Tibial nerve (tissue), 4 donors: ENCODE measurements around the gene ST8SIA5. TPM values are rescaled to one million over a fixed set of nuclear protein-coding genes. Genes with fewer than 3 reads are reported as not detected.

Experiments used
- DNase-seq, 2 donors: peaks; one replicate each; pipeline ENCODE4 v3.0.0-alpha.2; 2019; ENCODE audit warnings: low spot score in 2 of 2
- H3K27ac ChIP-seq, 4 donors: fragments of 200-600 bp; sonication (generic) in 3 of 4; one replicate each; pipeline ENCODE4 v1.5.1; 2017 to 2019; ENCODE audit warnings: mild to moderate bottlenecking in 1 of 4
- H3K27me3 ChIP-seq, 2 donors: fragments of 200-600 bp; sonication (generic) in 1 of 2; one replicate each; pipeline versions ENCODE4 v1.5.1 to v1.6.0; 2017 to 2019
- H3K36me3 ChIP-seq, 3 donors: fragments of 200-600 bp; sonication (generic); one replicate each; pipeline ENCODE4 v1.5.1; 2018 to 2019
- H3K4me1 ChIP-seq, 4 donors: fragments of 200-600 bp; sonication (generic) in 3 of 4; one replicate each; pipeline ENCODE4 v1.5.1; 2017 to 2019
- H3K4me3 ChIP-seq, 4 donors: fragments of 200-600 bp; sonication (generic) in 3 of 4; one replicate each; pipeline ENCODE4 v1.5.1; 2017 to 2019; ENCODE audit warnings: mild to moderate bottlenecking in 1 of 4, moderate library complexity in 1 of 4
- H3K9me3 ChIP-seq, 4 donors: fragments of 200-600 bp; sonication (generic) in 3 of 4; one replicate each; pipeline ENCODE4 v1.5.1; 2017 to 2019
- CTCF ChIP-seq, 5 experiments: fragments of 200-600 bp in 3 of 5; fragments of 450-650 bp in 2 of 5; sonication (generic) in 3 of 5; IDR thresholded peaks; one replicate each; pipeline ENCODE4 v1.5.1; 2016 to 2019; ENCODE audit warnings: antibody characterized with exemption in 5 of 5, mild to moderate bottlenecking in 3 of 5, moderate library complexity in 2 of 5
- EP300 ChIP-seq, 2 donors: sonication (generic); formaldehyde crosslinking; IDR thresholded peaks; one replicate each; pipeline ENCODE4 v1.6.1; 2017; ENCODE audit warnings: antibody characterized with exemption in 2 of 2, mild to moderate bottlenecking in 1 of 2
- POLR2A ChIP-seq, 2 donors: fragments of 450-650 bp; IDR thresholded peaks; one replicate each; pipeline ENCODE4 v1.6.1; 2017; ENCODE audit warnings: antibody characterized with exemption in 2 of 2, mild to moderate bottlenecking in 2 of 2, moderate library complexity in 2 of 2
- WGBS, 2 donors: methylation state at CpG; one replicate each; pipeline ENCODE4 v1.1.5; 2018; 5-methylcytosine and 5-hydroxymethylcytosine counted together
- total RNA-seq, 4 donors: library from RNA; depleted of rRNA; stranded (reverse); fragments of >200 nt; gene quantifications; one replicate each; pipeline ENCODE4 v1.1.0, GENCODE V29; 2016

The ST8SIA5 gene
- total RNA-seq, 4 donors from 2014 or later, result not detected

- Histone ChIP-seq H3K9me3 (peaks cover 0 to 27% (median 0%) of the 10 kb centered on the region in 4 donors), H3K4me3 (no peak overlapping the region), H3K36me3 (no peaks in the 10 kb centered on the region), H3K27me3 (no peaks in the 10 kb centered on the region), H3K4me1 (no peaks in the 10 kb centered on the region), H3K27ac (no peak overlapping the region)
- 89 to 92% methylated on average over 4 of the region's 4 CpGs for WGBS, 2 donors
- no peak for DNase-seq
- no peak for TF ChIP-seq POLR2A (IDR thresholded peaks at IDR 0.05)
- no peak for TF ChIP-seq CTCF (IDR thresholded peaks at IDR 0.05)
- TF ChIP-seq EP300 (IDR thresholded peaks at IDR 0.05), result no peak
Observed at GRCh38 chr18:46734981-46735380, 21.9 kb downstream of the ST8SIA5 start.

GRCh38 chr18:46733872-46734271, 23.0 kb downstream of the ST8SIA5 start:
- DNase-seq, result no peak
- Histone ChIP-seq H3K36me3 (no peaks in the 10 kb centered on the region), H3K9me3 (peaks cover 0 to 34% (median 0%) of the 10 kb centered on the region in 4 donors), H3K4me1 (no peaks in the 10 kb centered on the region), H3K27me3 (no peaks in the 10 kb centered on the region), H3K27ac (no peak overlapping the region), H3K4me3 (no peak overlapping the region)
- no peak for TF ChIP-seq CTCF (IDR thresholded peaks at IDR 0.05)
- TF ChIP-seq EP300 (IDR thresholded peaks at IDR 0.05), result no peak
- no peak for TF ChIP-seq POLR2A (IDR thresholded peaks at IDR 0.05)
- WGBS, 2 donors, result 85 to 88% methylated on average over 11 of the region's 11 CpGs

- no peak overlapping the region for H3K27ac ChIP-seq
- no peak for DNase-seq
- H3K36me3 ChIP-seq, result no peaks in the 10 kb centered on the region
- no peaks in the 10 kb centered on the region for H3K4me1 ChIP-seq
- no peak overlapping the region for H3K4me3 ChIP-seq
- no peaks in the 10 kb centered on the region for H3K27me3 ChIP-seq
- H3K9me3 ChIP-seq, result peaks cover 0 to 35% (median 0%) of the 10 kb centered on the region in 4 donors
- no peak for TF ChIP-seq CTCF (IDR thresholded peaks at IDR 0.05)
- no peak for TF ChIP-seq POLR2A (IDR thresholded peaks at IDR 0.05)
- no peak for TF ChIP-seq EP300 (IDR thresholded peaks at IDR 0.05)
- WGBS, 2 donors, result 80 to 84% methylated on average over 6 of the region's 6 CpGs
Observed at GRCh38 chr18:46732801-46733200, 24.1 kb downstream of the ST8SIA5 start.

- no peak for TF ChIP-seq CTCF (IDR thresholded peaks at IDR 0.05)
- TF ChIP-seq EP300 (IDR thresholded peaks at IDR 0.05), result no peak
- TF ChIP-seq POLR2A (IDR thresholded peaks at IDR 0.05), result no peak
- no peak for DNase-seq
- WGBS, 2 donors, result 78 to 100% methylated on average over 1 to 2 of the region's 2 CpGs
- Histone ChIP-seq H3K9me3 (peaks cover 0 to 35% (median 0%) of the 10 kb centered on the region in 4 donors), H3K27me3 (no peaks in the 10 kb centered on the region), H3K27ac (no peak overlapping the region), H3K36me3 (no peaks in the 10 kb centered on the region), H3K4me1 (no peaks in the 10 kb centered on the region), H3K4me3 (no peak overlapping the region)
Observed at GRCh38 chr18:46732201-46732600, 24.7 kb downstream of the ST8SIA5 start.

GRCh38 chr18:46731316-46731715, 25.5 kb downstream of the ST8SIA5 start:
- DNase-seq, result no peak
- 85 to 86% methylated on average over 8 of the region's 8 CpGs for WGBS, 2 donors

More at GRCh38 chr18:46731316-46731715, 25.5 kb downstream of the ST8SIA5 start:
- Histone ChIP-seq H3K27me3 (no peaks in the 10 kb centered on the region), H3K27ac (no peak overlapping the region), H3K36me3 (no peaks in the 10 kb centered on the region), H3K4me3 (no peak overlapping the region), H3K4me1 (no peaks in the 10 kb centered on the region), H3K9me3 (peaks cover 0 to 35% (median 0%) of the 10 kb centered on the region in 4 donors)
- TF ChIP-seq EP300 (IDR thresholded peaks at IDR 0.05), result no peak
- TF ChIP-seq CTCF (IDR thresholded peaks at IDR 0.05), result no peak
- no peak for TF ChIP-seq POLR2A (IDR thresholded peaks at IDR 0.05)
